Effector memory CD8-positive, alpha-beta T cell (primary cell): ENCODE data around the gene ZNRF2.

Experiments used
- ATAC-seq: fragments of 150-1000 bp; cut with Tn5 transposase; replicated peaks from 2 replicates; pipeline ENCODE4 v1.10.0; 2021; ENCODE audit warnings: mild to moderate bottlenecking, moderate library complexity
- DNase-seq, 3 experiments: peaks; one replicate each; pipeline ENCODE4 v3.0.0; 2021
- H3K27ac Mint-ChIP-seq, 2 donors: one replicate each; pipeline ENCODE4 v1.8.0; 2022; ENCODE audit warnings: mild to moderate bottlenecking in 2 of 2, mixed read lengths in 2 of 2, moderate library complexity in 2 of 2
- H3K27me3 Mint-ChIP-seq, 2 donors: one replicate each; pipeline ENCODE4 v1.8.0; 2022; ENCODE audit warnings: mixed read lengths in 2 of 2
- H3K36me3 Mint-ChIP-seq: one replicate; pipeline ENCODE4 v1.8.0; 2022; ENCODE audit warnings: mild to moderate bottlenecking, moderate library complexity, mixed read lengths; ENCODE audit not compliant: insufficient read depth
- H3K4me1 Mint-ChIP-seq, 2 donors: one replicate each; pipeline ENCODE4 v1.8.0; 2022; ENCODE audit warnings: low read depth in 2 of 2, mixed read lengths in 2 of 2
- H3K4me3 Mint-ChIP-seq, 2 donors: one replicate each; pipeline ENCODE4 v1.8.0; 2022; ENCODE audit warnings: mild to moderate bottlenecking in 2 of 2, mixed read lengths in 2 of 2, moderate library complexity in 2 of 2
- H3K9me3 Mint-ChIP-seq, 2 donors: one replicate each; pipeline ENCODE4 v1.8.0; 2022; ENCODE audit warnings: mixed read lengths in 2 of 2

ZNRF2 gene

DNA sequence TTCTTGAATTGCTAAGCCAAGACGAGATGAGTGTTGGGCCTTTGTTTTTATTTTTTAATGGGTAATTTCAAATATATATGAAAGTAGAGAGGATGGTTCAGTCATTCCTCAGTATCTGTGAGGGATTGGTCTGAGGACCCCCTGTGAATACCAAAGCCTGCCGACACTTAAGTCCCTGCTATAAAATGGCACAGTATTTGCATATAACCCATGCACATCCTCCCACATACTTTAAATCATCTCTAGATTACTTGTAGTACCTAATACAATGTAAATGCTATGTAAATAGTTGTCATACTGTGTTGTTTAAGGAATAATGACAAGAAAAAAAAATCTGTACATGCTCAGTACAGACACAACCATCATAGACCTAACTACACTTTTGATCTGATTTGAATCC lies 120.8 kb downstream of the ZNRF2 start:
- H3K4me1 Mint-ChIP-seq = peaks cover 0 to 9% of the 10 kb centered on the region in 2 donors
- no peak overlapping the region for H3K27ac Mint-ChIP-seq
- no peak for DNase-seq
- H3K4me3 Mint-ChIP-seq = no peak overlapping the region
- H3K27me3 Mint-ChIP-seq = no peaks in the 10 kb centered on the region
- H3K9me3 Mint-ChIP-seq = no peaks in the 10 kb centered on the region
- ATAC-seq = no peak
- H3K36me3 Mint-ChIP-seq = peaks cover 6% of the 10 kb centered on the region

DNA sequence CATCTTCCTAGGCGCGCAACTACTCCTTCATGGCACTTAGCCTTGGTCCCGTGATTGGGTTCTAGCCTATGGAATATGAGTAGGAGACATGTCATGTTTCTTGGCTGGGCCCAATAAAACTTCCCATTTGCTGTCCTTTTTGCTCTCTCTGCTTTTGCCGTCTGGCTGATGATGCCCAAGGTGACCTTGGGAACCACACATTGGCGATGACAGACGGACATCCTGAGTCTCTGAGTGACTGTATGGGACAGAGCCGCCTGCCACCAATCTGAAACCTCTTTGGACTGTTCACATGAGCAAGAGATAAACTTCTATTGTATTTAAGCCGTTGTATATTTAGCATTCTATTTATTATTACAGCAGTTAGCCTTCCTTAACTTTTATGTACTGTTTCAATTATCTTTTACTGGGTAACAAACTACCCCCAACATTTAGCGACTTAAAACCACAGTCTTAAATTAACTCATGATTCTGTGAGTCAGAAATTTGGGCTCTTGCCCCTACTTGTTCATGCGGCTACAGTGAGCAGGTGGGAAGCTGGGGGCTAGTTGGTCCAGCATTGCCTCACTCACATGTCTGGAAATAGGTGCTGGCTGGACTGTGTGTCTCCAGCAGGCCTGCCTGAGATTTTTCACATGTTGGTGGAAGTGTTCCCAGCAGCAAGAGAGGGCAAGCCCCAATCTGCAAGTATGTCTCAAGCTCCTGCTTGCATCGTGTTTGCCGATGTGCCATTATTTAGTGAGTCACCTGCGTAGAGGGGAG lies 122.4 kb downstream of the ZNRF2 start:
- H3K4me3 Mint-ChIP-seq = no peak overlapping the region

DNA sequence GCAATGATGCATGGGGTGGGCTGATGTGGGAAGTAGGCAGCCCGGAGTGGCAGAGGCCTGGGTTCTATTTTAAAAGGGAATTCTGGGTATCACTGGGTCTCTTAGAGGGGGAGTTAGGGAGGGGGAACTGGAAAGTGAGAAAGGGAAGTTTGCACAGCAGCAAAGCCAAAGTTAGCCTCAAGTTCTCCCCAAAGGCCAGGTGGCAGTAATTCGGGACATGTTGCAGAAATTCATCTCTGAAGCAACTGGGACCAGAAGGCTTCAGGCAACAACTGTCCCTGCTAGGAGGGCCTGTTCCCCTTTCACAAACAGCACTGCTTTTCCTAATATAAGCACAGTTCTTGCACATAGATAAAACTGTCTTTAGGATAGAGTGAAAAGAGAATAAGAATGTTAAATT lies 126.8 kb downstream of the ZNRF2 start:
- no peaks in the 10 kb centered on the region for H3K9me3 Mint-ChIP-seq
- no peak for ATAC-seq
- H3K27ac Mint-ChIP-seq = peak overlapping the region; percentile 23 to 53

More for the DNA sequence above, 122.4 kb downstream of the ZNRF2 start:
- no peak for ATAC-seq
- Mint-ChIP-seq H3K27ac (peak overlapping the region in 1 of 2 donors; percentile 44), H3K27me3 (no peaks in the 10 kb centered on the region), H3K4me1 (peaks cover 0 to 3% of the 10 kb centered on the region in 2 donors), H3K36me3 (peaks cover 6% of the 10 kb centered on the region), H3K9me3 (no peaks in the 10 kb centered on the region)
- DNase-seq = no peak

DNA sequence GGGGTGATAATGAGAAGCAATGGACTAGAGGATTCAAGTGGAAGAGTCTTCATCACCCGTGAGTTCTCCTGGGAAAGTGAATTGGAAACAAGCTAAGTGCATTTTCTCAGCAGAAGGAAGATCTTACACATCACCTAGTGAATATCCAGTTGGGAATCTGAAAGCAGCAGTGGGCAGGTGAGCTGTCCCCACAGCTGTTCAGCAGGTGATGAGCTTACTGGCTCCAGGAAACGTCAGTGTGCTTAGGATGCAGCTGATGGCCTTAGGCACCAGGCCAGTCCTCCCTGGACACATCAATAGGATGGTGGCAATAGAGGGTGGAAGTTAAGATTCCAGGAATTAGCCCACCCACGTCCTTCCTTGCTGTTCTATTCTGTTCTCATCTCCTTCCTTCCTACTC lies 127.5 kb downstream of the ZNRF2 start:
- Mint-ChIP-seq H3K4me3 (no peak overlapping the region), H3K27ac (peak overlapping the region in 1 of 2 donors; percentile 53), H3K27me3 (no peaks in the 10 kb centered on the region), H3K4me1 (peaks cover 0 to 3% of the 10 kb centered on the region in 2 donors), H3K9me3 (no peaks in the 10 kb centered on the region), H3K36me3 (peaks cover 7% of the 10 kb centered on the region)
- no peak for ATAC-seq
- DNase-seq = no peak

More for the DNA sequence above, 126.8 kb downstream of the ZNRF2 start:
- Mint-ChIP-seq H3K36me3 (peaks cover 7% of the 10 kb centered on the region), H3K27me3 (no peaks in the 10 kb centered on the region), H3K4me3 (no peak overlapping the region), H3K4me1 (peaks cover 0 to 3% of the 10 kb centered on the region in 2 donors)
- DNase-seq = no peak

DNA sequence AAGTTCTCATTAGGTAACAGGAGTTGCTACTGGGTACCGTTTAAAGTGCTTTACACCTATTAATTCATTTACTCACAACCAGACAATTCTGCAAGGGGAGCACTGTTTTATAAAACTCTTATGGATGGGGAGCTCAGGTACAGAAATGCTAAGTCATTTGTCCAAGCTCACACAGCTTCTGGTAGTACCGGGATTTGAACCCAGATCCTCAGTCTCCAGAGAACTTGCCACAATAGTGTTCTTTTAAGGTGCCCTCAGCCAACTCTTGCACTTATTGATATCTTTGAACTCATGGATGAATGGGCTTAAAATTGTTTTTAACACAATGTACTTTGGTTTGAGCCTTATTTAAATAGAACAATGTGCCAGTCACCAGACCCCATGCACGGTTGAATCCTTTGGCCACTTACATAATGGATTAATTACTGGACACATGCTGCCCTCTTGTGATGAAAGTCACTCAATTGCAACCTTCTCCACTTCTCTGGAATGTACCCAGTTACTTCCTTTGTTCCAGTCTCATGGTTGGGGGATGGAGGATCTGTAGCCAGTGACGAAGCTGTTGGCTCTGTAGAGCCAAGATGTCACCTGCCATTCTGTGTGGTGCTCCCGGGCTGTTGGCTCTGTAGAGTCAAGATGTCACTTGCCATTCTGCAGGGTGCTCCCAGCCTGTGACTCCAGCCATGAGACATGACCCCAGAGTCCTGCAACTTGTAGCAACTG lies 128.5 kb downstream of the ZNRF2 start:
- Mint-ChIP-seq H3K27me3 (no peaks in the 10 kb centered on the region), H3K27ac (no peak overlapping the region), H3K36me3 (peaks cover 7% of the 10 kb centered on the region), H3K4me1 (peaks cover 0 to 3% of the 10 kb centered on the region in 2 donors), H3K9me3 (no peaks in the 10 kb centered on the region), H3K4me3 (no peak overlapping the region)
- peak in 2 of 3 experiments; percentile 4 to 9 for DNase-seq
- peak; percentile 46 for ATAC-seq

DNA sequence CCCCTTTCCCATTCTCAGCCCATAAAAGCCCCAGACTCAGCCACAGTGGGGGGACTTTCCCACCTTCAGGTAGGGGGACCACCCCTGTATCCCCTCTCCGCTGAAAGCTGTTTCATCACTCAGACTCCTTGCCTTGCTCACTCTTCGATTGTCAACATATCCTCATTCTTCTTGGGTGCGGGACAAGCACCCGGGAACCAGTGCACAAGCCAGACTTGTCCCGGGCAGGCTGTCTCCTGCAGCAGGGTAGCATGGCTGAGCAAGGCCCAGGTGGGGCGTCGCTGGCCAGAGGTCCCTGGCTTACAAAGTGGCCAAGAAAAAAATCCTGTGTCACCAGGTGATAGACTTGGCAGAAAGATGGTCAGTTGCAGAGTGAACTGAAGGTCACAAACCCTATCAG lies 129.5 kb downstream of the ZNRF2 start:
- H3K27ac Mint-ChIP-seq = no peak overlapping the region
- ATAC-seq = no peak
- H3K36me3 Mint-ChIP-seq = peaks cover 5% of the 10 kb centered on the region
- no peak overlapping the region for H3K4me3 Mint-ChIP-seq
- peaks cover 0 to 3% of the 10 kb centered on the region in 2 donors for H3K4me1 Mint-ChIP-seq
- no peaks in the 10 kb centered on the region for H3K27me3 Mint-ChIP-seq
- DNase-seq = no peak
- H3K9me3 Mint-ChIP-seq = no peaks in the 10 kb centered on the region
